ENCODE measurements around the gene TMEM239.

TMEM239 gene

DNA sequence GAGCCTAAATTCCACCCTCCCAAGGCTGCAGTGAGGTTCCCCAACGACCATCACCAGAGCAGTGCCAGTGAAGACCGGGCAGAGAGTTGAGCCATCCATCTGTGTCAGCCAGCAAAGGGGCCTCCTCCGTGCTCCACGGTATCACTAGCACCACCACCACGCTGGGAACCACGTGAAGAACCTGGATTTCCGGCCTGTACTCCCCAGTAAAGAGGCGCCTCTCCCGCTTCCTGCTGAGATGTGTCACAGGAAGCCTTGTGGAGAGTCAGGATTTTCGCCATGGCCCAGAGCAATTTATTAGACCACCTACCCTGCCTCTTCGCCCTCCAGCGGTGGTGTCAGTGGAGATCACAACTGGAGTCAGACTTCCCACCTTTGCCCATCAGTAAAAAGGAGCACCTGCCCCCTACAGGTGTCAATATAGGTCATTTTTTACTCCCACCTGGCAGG, 44.5 kb upstream of the TMEM239 start:
- peaks cover 4% of the 10 kb centered on the region; the same call in 1 of the 2 replicates for H3K9me3 ChIP-seq (ENCODE audit: insufficient read depth, low read depth, low read length)
- no peak overlapping the region for H3K4me2 ChIP-seq (ENCODE audit: low read depth, low read length, poor library complexity, severe bottlenecking)
- H3K27me3 ChIP-seq (ENCODE audit: insufficient read depth, low read length, poor library complexity, severe bottlenecking) = no peaks in the 10 kb centered on the region
- no peak overlapping the region for H2AFZ ChIP-seq (ENCODE audit: low read length)
- H3K4me3 ChIP-seq (ENCODE audit: low read length, poor library complexity, severe bottlenecking) = no peak overlapping the region
- H3K9ac ChIP-seq (ENCODE audit: low read depth, low read length, poor library complexity, severe bottlenecking) = no peak overlapping the region
- no peaks in the 10 kb centered on the region for H4K20me1 ChIP-seq (ENCODE audit: insufficient read depth, low read length, poor library complexity, severe bottlenecking)
- H3K36me3 ChIP-seq (ENCODE audit: insufficient read depth, low read length) = no peaks in the 10 kb centered on the region
- no peak for TF ChIP-seq EZH2phosphoT487 (IDR thresholded peaks at IDR 0.05; ENCODE audit: borderline replicate concordance)
- TF ChIP-seq, protein P1, sequence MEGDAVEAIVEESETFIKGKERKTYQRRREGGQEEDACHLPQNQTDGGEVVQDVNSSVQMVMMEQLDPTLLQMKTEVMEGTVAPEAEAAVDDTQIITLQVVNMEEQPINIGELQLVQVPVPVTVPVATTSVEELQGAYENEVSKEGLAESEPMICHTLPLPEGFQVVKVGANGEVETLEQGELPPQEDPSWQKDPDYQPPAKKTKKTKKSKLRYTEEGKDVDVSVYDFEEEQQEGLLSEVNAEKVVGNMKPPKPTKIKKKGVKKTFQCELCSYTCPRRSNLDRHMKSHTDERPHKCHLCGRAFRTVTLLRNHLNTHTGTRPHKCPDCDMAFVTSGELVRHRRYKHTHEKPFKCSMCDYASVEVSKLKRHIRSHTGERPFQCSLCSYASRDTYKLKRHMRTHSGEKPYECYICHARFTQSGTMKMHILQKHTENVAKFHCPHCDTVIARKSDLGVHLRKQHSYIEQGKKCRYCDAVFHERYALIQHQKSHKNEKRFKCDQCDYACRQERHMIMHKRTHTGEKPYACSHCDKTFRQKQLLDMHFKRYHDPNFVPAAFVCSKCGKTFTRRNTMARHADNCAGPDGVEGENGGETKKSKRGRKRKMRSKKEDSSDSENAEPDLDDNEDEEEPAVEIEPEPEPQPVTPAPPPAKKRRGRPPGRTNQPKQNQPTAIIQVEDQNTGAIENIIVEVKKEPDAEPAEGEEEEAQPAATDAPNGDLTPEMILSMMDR (conservative IDR thresholded peaks at IDR 0.05; ENCODE audit: low read length) = no peak
- H3K79me2 ChIP-seq (ENCODE audit: insufficient read depth, low read length) = no peaks in the 10 kb centered on the region
- H3K9me2 ChIP-seq (replicated peaks; ENCODE audit: low read depth, low read length) = no peaks in the 10 kb centered on the region
- H3K4me1 ChIP-seq (ENCODE audit: insufficient read depth, low read length, poor library complexity, severe bottlenecking) = no peaks in the 10 kb centered on the region
- H3F3A ChIP-seq (ENCODE audit: low read depth) = no peaks in the 10 kb centered on the region

DNA sequence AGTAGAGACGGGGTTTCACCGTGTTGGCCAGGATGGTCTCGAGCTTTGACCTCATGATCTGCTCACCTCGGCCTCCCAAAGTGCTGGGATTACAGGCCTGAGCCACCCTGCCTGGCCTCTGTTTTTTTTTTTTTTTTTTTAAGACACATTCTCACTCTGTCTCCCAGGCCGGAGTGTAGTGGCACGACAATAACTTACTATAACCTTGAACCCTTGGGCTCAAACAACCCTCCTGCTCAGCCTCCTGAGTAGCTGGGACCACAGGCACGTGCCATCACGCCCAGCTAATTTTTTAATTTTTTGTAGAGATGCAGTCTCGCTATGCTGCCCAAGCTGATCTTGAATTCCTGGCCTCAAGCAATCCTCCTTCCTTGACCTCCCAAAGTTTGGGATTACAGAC, 42.4 kb upstream of the TMEM239 start:
- Histone ChIP-seq H3K36me3 (ENCODE audit: insufficient read depth, low read length) (no peaks in the 10 kb centered on the region), H3F3A (ENCODE audit: low read depth) (no peaks in the 10 kb centered on the region), H4K20me1 (ENCODE audit: insufficient read depth, low read length, poor library complexity, severe bottlenecking) (no peaks in the 10 kb centered on the region), H3K79me2 (ENCODE audit: insufficient read depth, low read length) (no peaks in the 10 kb centered on the region), H2AFZ (ENCODE audit: low read length) (no peak overlapping the region), H3K4me1 (ENCODE audit: insufficient read depth, low read length, poor library complexity, severe bottlenecking) (no peaks in the 10 kb centered on the region), H3K4me3 (ENCODE audit: low read length, poor library complexity, severe bottlenecking) (no peak overlapping the region), H3K4me2 (ENCODE audit: low read depth, low read length, poor library complexity, severe bottlenecking) (no peak overlapping the region), H3K9ac (ENCODE audit: low read depth, low read length, poor library complexity, severe bottlenecking) (no peak overlapping the region), H3K9me2 (replicated peaks; ENCODE audit: low read depth, low read length) (no peaks in the 10 kb centered on the region), H3K9me3 (ENCODE audit: insufficient read depth, low read depth, low read length) (peaks cover 4% of the 10 kb centered on the region; the same call in 1 of the 2 replicates), H3K27me3 (ENCODE audit: insufficient read depth, low read length, poor library complexity, severe bottlenecking) (no peaks in the 10 kb centered on the region)
- TF ChIP-seq, protein P1 (conservative IDR thresholded peaks at IDR 0.05; ENCODE audit: low read length) = no peak
- TF ChIP-seq EZH2phosphoT487 (IDR thresholded peaks at IDR 0.05; ENCODE audit: borderline replicate concordance) = no peak

- H3K9ac ChIP-seq (ENCODE audit: low read depth, low read length, poor library complexity, severe bottlenecking) = no peak overlapping the region
- no peaks in the 10 kb centered on the region for H3K79me2 ChIP-seq (ENCODE audit: insufficient read depth, low read length)
- H2AFZ ChIP-seq (ENCODE audit: low read length) = no peak overlapping the region
Observed at GRCh38 chr20:2775139-2775538, 41.0 kb upstream of the TMEM239 start.

More at GRCh38 chr20:2775139-2775538, 41.0 kb upstream of the TMEM239 start:
- H4K20me1 ChIP-seq (ENCODE audit: insufficient read depth, low read length, poor library complexity, severe bottlenecking) = no peaks in the 10 kb centered on the region
- H3F3A ChIP-seq (ENCODE audit: low read depth) = no peaks in the 10 kb centered on the region
- H3K36me3 ChIP-seq (ENCODE audit: insufficient read depth, low read length) = no peaks in the 10 kb centered on the region
- no peak for TF ChIP-seq EZH2phosphoT487 (IDR thresholded peaks at IDR 0.05; ENCODE audit: borderline replicate concordance)
- TF ChIP-seq, protein P1 (conservative IDR thresholded peaks at IDR 0.05; ENCODE audit: low read length) = no peak
- no peak overlapping the region for H3K4me2 ChIP-seq (ENCODE audit: low read depth, low read length, poor library complexity, severe bottlenecking)
- no peaks in the 10 kb centered on the region for H3K9me2 ChIP-seq (replicated peaks; ENCODE audit: low read depth, low read length)
- no peaks in the 10 kb centered on the region for H3K27me3 ChIP-seq (ENCODE audit: insufficient read depth, low read length, poor library complexity, severe bottlenecking)
- H3K9me3 ChIP-seq (ENCODE audit: insufficient read depth, low read depth, low read length) = peaks cover 4% of the 10 kb centered on the region; the same call in 1 of the 2 replicates
- H3K4me1 ChIP-seq (ENCODE audit: insufficient read depth, low read length, poor library complexity, severe bottlenecking) = no peaks in the 10 kb centered on the region
- H3K4me3 ChIP-seq (ENCODE audit: low read length, poor library complexity, severe bottlenecking) = no peak overlapping the region
